Right atrium auricular region (tissue), 2 donors: ENCODE data around the gene RSPH9. TPM values are rescaled to one million over a fixed set of nuclear protein-coding genes. Genes with fewer than 3 reads are reported as not detected.

Experiments
- DNase-seq: peaks from one replicate; pipeline ENCODE4 v3.0.0-alpha.2; 2019; ENCODE audit warnings: low spot score
- H3K27ac ChIP-seq, 2 donors: fragments of 200-600 bp; sonication (generic); 1 replicate in 1 of 2; 2 replicates in 1 of 2; pipeline ENCODE4 v1.5.1; 2016 to 2019
- H3K27me3 ChIP-seq, 2 donors: fragments of 200-600 bp; sonication (generic); one replicate each; pipeline versions ENCODE4 v1.5.1 to v1.6.0; 2017 to 2019
- H3K36me3 ChIP-seq: fragments of 200-600 bp; sonication (generic); one replicate; pipeline ENCODE4 v1.5.1; 2016
- H3K4me1 ChIP-seq, 2 donors: fragments of 200-600 bp; sonication (generic); one replicate each; pipeline versions ENCODE4 v1.5.1 to v1.6.0; 2017 to 2019
- H3K4me3 ChIP-seq, 2 donors: fragments of 200-600 bp; sonication (generic); 1 replicate in 1 of 2; 2 replicates in 1 of 2; pipeline ENCODE4 v1.5.1; 2017 to 2019; ENCODE audit warnings: mild to moderate bottlenecking in 1 of 2, moderate library complexity in 1 of 2
- H3K9me3 ChIP-seq, 2 donors: fragments of 200-600 bp; sonication (generic); one replicate each; pipeline ENCODE4 v1.5.1; 2019
- total RNA-seq, 2 donors: library from RNA; depleted of rRNA; stranded (reverse); fragments of >200 nt; gene quantifications; one replicate each; pipeline ENCODE4 v1.1.0, GENCODE V29; 2016
- TF ChIP-seq, protein P1 (sequence below), 2 donors: fragments of 200-600 bp; sonication (generic); IDR thresholded peaks; one replicate each; pipeline ENCODE4 v1.5.1; 2019; ENCODE audit warnings: antibody characterized with exemption in 2 of 2

The RSPH9 gene
- total RNA-seq, 2 donors from 2014 or later: 0.12 TPM; not detected in 1

DNA sequence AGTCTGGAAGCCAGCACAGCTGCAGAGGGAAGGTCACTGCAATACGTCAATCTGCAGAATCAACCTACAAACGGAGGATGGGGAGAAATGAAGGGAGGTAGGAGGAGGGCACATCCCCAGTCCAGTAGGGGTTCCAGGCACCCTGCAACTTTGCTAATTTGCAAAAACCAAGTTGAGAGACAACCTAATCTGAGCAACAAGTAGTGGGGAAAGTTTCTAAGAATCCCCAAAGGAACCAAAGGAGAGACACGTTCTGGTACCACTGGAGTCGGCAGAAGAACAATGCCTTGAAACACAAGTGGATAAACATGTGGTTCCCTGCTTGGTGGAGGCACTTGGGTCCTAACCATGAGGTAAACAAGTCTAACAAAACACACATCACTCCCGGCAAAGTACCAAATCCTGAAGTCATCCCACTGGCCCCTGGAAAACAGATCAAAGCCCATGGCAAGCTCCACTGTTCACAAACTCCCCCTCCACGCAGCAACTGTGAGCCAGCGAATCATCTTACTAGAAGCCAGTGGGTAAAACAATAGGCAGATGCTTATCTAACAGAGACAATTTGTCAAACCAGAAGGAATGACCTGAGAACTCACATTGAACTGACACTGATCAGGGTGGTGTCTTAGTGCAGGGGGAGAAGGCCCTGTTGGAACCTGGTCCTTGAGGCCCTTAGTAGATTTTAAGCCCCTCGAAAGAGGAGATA is 38.0 kb downstream of the RSPH9 start:
- peaks cover 0 to 22% of the 10 kb centered on the region in 2 donors for H3K4me1 ChIP-seq
- DNase-seq: no peak

DNA sequence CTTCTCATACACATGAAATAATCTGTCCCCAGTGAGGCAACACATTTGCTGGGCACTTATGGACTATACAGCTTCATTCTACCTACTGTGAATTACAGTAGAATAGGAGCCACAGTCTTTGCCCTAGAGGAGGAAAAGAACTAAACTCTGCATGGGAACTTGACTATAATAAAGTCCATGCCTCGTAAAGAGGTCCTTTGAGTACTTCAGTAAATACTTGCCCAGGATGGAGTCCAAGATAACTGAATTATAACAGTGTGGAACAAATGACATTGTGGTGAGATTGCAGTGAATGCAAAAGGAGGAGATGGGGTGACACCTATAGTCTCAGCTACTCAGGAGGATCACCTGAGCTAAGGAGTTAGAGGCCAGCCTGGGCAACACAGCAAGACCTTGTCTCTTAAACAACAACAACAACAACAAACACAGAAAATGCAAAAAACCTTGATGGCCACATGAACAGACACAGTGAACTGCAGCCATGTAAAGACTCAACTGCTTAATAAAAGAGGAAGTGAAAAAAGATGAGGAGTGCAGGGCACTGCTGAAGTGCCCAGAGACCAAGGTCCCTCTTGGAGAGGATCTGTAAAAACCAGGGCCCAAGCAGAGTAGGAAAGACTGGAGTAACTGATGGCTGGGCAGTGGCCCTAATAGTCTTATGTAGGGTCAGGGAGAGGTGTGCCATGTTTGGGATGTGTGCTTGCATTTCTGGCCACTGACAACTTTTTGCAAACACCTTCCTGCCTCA is 39.0 kb downstream of the RSPH9 start:
- Histone ChIP-seq H3K4me1 (peaks cover 0 to 26% of the 10 kb centered on the region in 2 donors), H3K9me3 (no peaks in the 10 kb centered on the region), H3K36me3 (peaks cover 10% of the 10 kb centered on the region), H3K4me3 (no peak overlapping the region), H3K27me3 (no peaks in the 10 kb centered on the region), H3K27ac (peak overlapping the region in 1 of 2 donors; percentile 6)
- DNase-seq: no peak
- TF ChIP-seq, protein P1, sequence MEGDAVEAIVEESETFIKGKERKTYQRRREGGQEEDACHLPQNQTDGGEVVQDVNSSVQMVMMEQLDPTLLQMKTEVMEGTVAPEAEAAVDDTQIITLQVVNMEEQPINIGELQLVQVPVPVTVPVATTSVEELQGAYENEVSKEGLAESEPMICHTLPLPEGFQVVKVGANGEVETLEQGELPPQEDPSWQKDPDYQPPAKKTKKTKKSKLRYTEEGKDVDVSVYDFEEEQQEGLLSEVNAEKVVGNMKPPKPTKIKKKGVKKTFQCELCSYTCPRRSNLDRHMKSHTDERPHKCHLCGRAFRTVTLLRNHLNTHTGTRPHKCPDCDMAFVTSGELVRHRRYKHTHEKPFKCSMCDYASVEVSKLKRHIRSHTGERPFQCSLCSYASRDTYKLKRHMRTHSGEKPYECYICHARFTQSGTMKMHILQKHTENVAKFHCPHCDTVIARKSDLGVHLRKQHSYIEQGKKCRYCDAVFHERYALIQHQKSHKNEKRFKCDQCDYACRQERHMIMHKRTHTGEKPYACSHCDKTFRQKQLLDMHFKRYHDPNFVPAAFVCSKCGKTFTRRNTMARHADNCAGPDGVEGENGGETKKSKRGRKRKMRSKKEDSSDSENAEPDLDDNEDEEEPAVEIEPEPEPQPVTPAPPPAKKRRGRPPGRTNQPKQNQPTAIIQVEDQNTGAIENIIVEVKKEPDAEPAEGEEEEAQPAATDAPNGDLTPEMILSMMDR (IDR thresholded peaks at IDR 0.05): no peak

More for the DNA sequence above, 38.0 kb downstream of the RSPH9 start:
- Histone ChIP-seq H3K36me3 (peaks cover 20% of the 10 kb centered on the region), H3K9me3 (no peaks in the 10 kb centered on the region), H3K27me3 (no peaks in the 10 kb centered on the region), H3K27ac (peak overlapping the region in 1 of 2 donors; percentile 18), H3K4me3 (no peak overlapping the region)
- TF ChIP-seq, protein P1 (IDR thresholded peaks at IDR 0.05): no peak

- H3K27me3 ChIP-seq: no peaks in the 10 kb centered on the region
- DNase-seq: no peak
- TF ChIP-seq, protein P1 (IDR thresholded peaks at IDR 0.05): no peak
- no peaks in the 10 kb centered on the region for H3K9me3 ChIP-seq
- no peaks in the 10 kb centered on the region for H3K36me3 ChIP-seq
- peak overlapping the region; percentile 81 to 94 for H3K4me3 ChIP-seq
- peaks cover 0 to 24% of the 10 kb centered on the region in 2 donors for H3K4me1 ChIP-seq
- peak overlapping the region; percentile 67 to 83 for H3K27ac ChIP-seq
Observed at GRCh38 chr6:43687079-43687436, 42.2 kb downstream of the RSPH9 start.

- Histone ChIP-seq H3K27ac (peak within 1 kb of the TSS; percentile 67 to 83), H3K36me3 (no peaks in the 10 kb centered on the region), H3K9me3 (no peaks in the 10 kb centered on the region), H3K27me3 (no peaks in the 10 kb centered on the region), H3K4me3 (peak within 1 kb of the TSS; percentile 81 to 94), H3K4me1 (peaks cover 0 to 18% of the 10 kb centered on the region in 2 donors)
- TF ChIP-seq, protein P1 (IDR thresholded peaks at IDR 0.05): no peak
- DNase-seq: peak; percentile 86
Observed at GRCh38 chr6:43687437-43688347, 42.9 kb downstream of the RSPH9 start, which contains the start of gene MRPS18A. TSS of gene MRPS18A (minus strand) at chr6:43687791. CDS start at chr6:43687779, 12 bp downstream.

- H3K4me1 ChIP-seq: peaks cover 0 to 18% of the 10 kb centered on the region in 2 donors
- H3K27ac ChIP-seq: no peak overlapping the region
- H3K27me3 ChIP-seq: no peaks in the 10 kb centered on the region
- H3K4me3 ChIP-seq: no peak overlapping the region
- DNase-seq: no peak
- TF ChIP-seq, protein P1 (IDR thresholded peaks at IDR 0.05): no peak
- no peaks in the 10 kb centered on the region for H3K9me3 ChIP-seq
- no peaks in the 10 kb centered on the region for H3K36me3 ChIP-seq
Observed at GRCh38 chr6:43689421-43689820, 44.6 kb downstream of the RSPH9 start.
